ENCODE results near the gene ABCA13.

DNA sequence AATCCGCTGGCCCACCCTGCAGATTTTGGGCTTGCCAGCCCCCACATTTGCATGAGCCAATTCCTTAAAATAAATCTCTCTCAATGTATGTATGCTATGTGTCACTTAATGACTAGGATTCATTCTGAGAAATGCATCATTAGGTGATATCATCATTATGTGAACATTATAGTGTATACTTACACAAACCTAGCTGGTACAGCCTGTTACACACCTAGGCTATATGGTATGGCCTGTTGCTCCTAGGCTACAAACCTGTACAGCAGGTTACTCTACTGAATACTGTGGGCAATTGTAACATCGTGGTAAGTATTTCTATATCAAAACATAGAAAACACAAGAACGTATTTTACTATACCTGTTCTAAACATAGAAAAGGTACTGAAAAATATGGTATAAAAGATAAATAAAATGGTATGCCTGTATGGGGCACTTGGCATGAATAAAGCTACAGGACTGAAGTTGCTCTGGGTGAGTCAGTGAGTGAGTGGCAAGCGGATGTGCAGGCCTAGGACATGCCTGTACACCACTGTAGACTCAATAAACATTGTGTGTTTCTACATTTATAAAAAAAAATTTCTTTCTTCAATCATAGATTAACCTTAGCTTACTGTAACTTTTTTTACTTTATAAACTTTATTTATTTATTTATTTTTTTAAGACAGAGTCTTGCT is 135.9 kb downstream of the ABCA13 start:
- TF ChIP-seq, protein P1, sequence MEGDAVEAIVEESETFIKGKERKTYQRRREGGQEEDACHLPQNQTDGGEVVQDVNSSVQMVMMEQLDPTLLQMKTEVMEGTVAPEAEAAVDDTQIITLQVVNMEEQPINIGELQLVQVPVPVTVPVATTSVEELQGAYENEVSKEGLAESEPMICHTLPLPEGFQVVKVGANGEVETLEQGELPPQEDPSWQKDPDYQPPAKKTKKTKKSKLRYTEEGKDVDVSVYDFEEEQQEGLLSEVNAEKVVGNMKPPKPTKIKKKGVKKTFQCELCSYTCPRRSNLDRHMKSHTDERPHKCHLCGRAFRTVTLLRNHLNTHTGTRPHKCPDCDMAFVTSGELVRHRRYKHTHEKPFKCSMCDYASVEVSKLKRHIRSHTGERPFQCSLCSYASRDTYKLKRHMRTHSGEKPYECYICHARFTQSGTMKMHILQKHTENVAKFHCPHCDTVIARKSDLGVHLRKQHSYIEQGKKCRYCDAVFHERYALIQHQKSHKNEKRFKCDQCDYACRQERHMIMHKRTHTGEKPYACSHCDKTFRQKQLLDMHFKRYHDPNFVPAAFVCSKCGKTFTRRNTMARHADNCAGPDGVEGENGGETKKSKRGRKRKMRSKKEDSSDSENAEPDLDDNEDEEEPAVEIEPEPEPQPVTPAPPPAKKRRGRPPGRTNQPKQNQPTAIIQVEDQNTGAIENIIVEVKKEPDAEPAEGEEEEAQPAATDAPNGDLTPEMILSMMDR (IDR thresholded peaks at IDR 0.05): no peak
- TF ChIP-seq POLR2A (IDR thresholded peaks at IDR 0.05): no peak
